ENCODE results near the gene GRAMD1C.

Gene GRAMD1C

DNA sequence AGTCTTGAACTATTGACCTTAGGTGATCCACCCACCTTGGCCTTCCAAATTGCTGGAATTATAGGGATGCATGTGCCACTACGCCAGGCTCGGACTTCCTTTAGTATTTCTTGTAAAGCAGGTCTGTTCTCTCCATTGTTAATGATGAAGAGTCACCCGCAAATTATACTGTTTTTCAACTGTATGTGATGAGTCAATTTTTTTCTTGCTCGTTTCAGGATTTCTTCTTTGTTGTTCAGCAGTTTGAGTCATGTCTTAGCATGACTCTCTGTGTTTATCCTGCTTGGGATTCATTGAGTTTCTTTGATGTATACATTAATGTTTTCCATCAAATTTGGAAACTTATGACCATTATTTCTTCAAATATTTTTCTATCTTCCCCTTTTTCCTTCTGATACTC is 28.9 kb downstream of the GRAMD1C start:
- H3K27me3 ChIP-seq (replicated peaks) = no peaks in the 10 kb centered on the region
- no peaks in the 10 kb centered on the region for H3K36me3 ChIP-seq (replicated peaks)
- no peak overlapping the region for H3K4me3 ChIP-seq (ENCODE audit: low read depth, low read length)
- in situ Hi-C loops (cut with HindIII; ENCODE audit: low pct_ligation_motif_present, low sequenced_read_pairs) = no loop called here
- peak; percentile 9 for DNase-seq
- H3K27ac ChIP-seq = no peak overlapping the region
- TF ChIP-seq, protein P1, sequence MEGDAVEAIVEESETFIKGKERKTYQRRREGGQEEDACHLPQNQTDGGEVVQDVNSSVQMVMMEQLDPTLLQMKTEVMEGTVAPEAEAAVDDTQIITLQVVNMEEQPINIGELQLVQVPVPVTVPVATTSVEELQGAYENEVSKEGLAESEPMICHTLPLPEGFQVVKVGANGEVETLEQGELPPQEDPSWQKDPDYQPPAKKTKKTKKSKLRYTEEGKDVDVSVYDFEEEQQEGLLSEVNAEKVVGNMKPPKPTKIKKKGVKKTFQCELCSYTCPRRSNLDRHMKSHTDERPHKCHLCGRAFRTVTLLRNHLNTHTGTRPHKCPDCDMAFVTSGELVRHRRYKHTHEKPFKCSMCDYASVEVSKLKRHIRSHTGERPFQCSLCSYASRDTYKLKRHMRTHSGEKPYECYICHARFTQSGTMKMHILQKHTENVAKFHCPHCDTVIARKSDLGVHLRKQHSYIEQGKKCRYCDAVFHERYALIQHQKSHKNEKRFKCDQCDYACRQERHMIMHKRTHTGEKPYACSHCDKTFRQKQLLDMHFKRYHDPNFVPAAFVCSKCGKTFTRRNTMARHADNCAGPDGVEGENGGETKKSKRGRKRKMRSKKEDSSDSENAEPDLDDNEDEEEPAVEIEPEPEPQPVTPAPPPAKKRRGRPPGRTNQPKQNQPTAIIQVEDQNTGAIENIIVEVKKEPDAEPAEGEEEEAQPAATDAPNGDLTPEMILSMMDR (IDR thresholded peaks at IDR 0.05; ENCODE audit: low read depth, low read length, missing control alignments) = no peak

DNA sequence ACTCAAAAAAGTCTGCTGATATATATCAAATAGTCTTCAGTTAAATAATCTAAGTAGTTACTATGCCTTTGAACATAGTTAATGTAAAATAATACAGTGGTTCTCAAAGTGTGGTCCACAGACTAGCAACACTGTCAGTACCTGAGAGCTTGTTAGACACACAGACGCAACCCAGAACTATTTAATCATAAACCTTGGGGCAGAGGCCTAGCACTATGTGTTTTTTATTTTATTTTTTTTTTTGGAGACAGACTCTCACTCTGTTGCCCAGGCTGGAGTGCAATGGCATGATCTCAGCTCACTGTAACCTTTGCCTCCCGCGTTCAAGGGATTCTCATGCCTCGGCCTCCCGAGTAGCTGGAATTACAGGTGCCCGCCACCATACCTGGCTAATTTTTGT is 34.7 kb downstream of the GRAMD1C start:
- TF ChIP-seq, protein P1 (IDR thresholded peaks at IDR 0.05; ENCODE audit: low read depth, low read length, missing control alignments) = no peak
- Histone ChIP-seq H3K27me3 (replicated peaks) (no peaks in the 10 kb centered on the region), H3K4me3 (ENCODE audit: low read depth, low read length) (no peak overlapping the region), H3K27ac (no peak overlapping the region), H3K36me3 (replicated peaks) (no peaks in the 10 kb centered on the region)
- DNase-seq = no peak
- in situ Hi-C loops (cut with HindIII; ENCODE audit: low pct_ligation_motif_present, low sequenced_read_pairs) = no loop called here

DNA sequence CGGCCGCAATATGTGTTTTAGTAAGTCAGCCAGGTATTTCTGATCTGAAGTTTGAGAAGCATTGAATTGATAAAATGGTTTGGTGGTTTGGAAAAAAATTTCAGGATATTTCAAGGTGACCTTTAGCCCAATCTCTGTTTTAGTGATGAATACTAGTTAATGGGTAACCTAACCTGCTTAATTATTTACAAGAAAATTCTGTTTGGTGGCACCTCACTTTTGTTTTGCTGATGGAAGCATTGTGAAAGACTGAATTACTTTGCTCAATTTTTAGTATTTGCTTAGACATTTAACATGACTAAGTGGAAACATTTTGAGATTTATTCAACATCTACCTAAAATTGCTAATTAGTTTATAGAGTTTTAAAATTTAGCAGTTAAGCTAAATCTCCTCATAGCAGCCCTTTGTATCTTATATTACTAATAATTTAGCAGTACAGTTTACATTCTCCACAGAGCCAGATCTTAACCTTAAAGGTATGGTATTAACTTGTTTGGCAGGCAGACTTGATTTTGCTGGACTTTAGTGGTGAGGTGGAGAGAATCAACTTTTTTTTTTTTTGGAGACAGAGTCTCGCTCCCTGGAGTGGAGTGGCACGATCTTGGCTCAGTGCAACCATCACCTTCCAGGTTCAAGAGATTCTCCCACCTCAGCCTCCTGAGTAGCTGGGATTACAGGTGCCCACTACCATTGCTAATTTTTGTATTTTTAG is 35.4 kb downstream of the GRAMD1C start:
- TF ChIP-seq, protein P1 (IDR thresholded peaks at IDR 0.05; ENCODE audit: low read depth, low read length, missing control alignments) = no peak
- Histone ChIP-seq H3K27me3 (replicated peaks) (no peaks in the 10 kb centered on the region), H3K4me3 (ENCODE audit: low read depth, low read length) (no peak overlapping the region), H3K27ac (no peak overlapping the region), H3K36me3 (replicated peaks) (no peaks in the 10 kb centered on the region)
- in situ Hi-C loops (cut with HindIII; ENCODE audit: low pct_ligation_motif_present, low sequenced_read_pairs) = no loop called here
- DNase-seq = no peak

DNA sequence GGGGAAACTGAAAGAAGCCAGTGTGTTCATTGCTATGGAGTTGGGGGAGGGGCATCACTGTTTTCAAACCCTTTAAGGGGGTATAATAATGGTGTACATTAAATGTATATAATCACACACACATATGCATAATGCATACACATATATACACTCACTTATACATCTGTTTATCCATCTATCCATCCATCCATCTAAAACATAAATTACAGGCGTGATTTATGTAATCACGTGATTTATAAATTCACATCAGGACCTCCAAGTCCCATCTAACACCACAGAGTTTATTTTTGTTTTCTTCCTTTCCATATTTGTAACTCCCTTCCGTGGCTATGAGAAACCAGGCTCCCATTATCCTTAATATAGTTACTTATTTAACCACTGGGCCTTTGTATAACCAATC is 39.8 kb downstream of the GRAMD1C start:
- no peak for DNase-seq
- Histone ChIP-seq H3K27me3 (replicated peaks) (no peaks in the 10 kb centered on the region), H3K27ac (no peak overlapping the region), H3K4me3 (ENCODE audit: low read depth, low read length) (no peak overlapping the region), H3K36me3 (replicated peaks) (no peaks in the 10 kb centered on the region)
- TF ChIP-seq, protein P1 (IDR thresholded peaks at IDR 0.05; ENCODE audit: low read depth, low read length, missing control alignments) = no peak
- in situ Hi-C loops (cut with HindIII; ENCODE audit: low pct_ligation_motif_present, low sequenced_read_pairs) = no loop called here

DNA sequence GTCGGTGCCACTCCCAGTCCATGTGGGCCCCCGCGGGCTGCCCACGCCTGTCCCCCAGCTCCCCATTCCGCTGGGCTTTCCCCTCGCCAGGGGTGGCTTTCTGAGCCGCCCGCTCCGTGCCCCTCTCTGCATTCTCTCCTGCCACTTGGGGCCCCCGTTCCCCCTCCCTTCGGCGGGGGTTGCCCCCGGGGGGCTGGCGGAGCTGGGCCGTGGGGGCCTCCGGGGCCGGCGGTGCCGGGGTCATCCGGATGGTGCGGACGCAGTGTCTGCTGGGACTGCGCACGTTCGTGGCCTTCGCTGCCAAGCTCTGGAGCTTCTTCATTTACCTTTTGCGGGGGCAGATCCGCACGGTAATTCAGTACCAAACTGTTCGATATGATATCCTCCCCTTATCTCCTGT is 46.5 kb downstream of the GRAMD1C start:
- in situ Hi-C loops (cut with HindIII; ENCODE audit: low pct_ligation_motif_present, low sequenced_read_pairs) = no loop called here
- Histone ChIP-seq H3K27ac (no peak overlapping the region), H3K4me3 (ENCODE audit: low read depth, low read length) (no peak overlapping the region), H3K27me3 (replicated peaks) (no peaks in the 10 kb centered on the region), H3K36me3 (replicated peaks) (no peaks in the 10 kb centered on the region)
- no peak for DNase-seq
- TF ChIP-seq, protein P1 (IDR thresholded peaks at IDR 0.05; ENCODE audit: low read depth, low read length, missing control alignments) = no peak
